Stimulated activated CD8-positive, alpha-beta memory T cell treated with anti-CD3 and anti-CD28 coated beads, Interleukin-7, amount 100 ng/mL, for 48 hours (primary cell): ENCODE data around the gene SEC23A.
A peak's percentile ranks its signal among the peaks of the same experiment; 100 is the strongest.
"Not testable (repeated sequence)": the region's sequence is repeated elsewhere in the genome, so short reads cannot be mapped to it uniquely, and the experiment has no call there.

Experiments used
- DNase-seq, 2 donors: peaks; one replicate each; pipeline ENCODE4 v3.0.0-alpha.2; 2020; ENCODE audit warnings: low read depth in 1 of 2; ENCODE audit errors: extremely low read depth in 1 of 2

The SEC23A gene

GRCh38 chr14:39102969-39103957, at the start of gene SEC23A:
Gene SEC23A (minus strand): TSS chr14:39103235. CDS start chr14:39096118, 7,117 bp downstream.
- DNase-seq, result peak; percentile 74 to 83

DNA sequence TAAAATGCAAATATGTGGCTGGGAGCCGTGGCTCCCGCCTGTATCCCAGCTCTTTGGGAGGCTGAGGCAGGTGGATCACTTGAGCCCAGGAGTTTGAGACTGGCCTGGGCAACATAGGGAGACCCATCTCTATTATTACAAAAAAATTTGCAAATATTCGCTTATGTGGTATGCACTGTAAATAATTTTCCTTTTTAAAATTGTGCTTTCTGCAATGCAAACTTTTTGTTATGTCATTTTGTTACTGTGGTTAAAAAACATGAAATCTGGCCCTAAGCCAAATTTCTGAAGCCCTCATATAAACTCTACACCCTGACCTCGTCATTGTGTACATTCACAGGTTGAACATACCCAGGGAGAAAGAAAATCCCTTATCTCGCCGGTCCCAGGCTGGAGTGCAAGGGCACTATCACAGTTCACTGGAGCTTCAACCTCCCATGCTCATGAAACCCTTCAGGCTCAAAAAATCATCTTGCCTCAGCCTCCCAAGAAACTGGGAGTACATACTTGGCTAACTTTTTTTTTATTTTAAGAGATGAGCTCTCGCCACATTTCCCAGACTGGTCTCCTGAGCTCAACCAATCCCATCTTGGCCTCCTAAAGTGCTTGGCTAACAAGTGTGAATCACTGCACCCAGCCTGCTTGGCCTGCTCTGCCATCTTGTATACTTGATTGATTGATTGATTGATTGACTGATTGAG, 42.4 kb upstream of the SEC23A start:
- no peak for DNase-seq

- not testable (repeated sequence) for DNase-seq
Observed at GRCh38 chr14:39143226-39143625, 40.2 kb upstream of the SEC23A start.

GRCh38 chr14:39141623-39142022, 38.6 kb upstream of the SEC23A start:
- not testable (repeated sequence) for DNase-seq

DNA sequence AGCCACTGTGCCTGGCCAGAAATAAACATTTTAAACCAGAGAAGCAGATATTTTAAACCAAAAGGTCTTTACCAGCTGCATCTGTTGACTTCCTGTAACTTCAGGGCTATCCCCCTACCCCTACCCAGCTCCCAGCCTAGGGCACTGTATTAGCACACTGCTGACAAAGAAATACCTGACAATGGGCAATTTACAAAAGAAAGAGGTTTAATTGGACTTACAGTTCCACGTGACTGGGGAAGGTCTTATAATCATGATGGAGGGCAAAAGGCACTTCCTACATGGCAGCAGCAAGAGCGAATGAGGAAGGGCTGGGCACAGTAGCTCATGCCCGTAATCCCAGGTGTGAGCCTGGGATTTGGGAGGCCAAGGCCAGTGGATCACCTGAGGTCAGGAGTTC, 37.1 kb upstream of the SEC23A start:
- DNase-seq, result no peak

DNA sequence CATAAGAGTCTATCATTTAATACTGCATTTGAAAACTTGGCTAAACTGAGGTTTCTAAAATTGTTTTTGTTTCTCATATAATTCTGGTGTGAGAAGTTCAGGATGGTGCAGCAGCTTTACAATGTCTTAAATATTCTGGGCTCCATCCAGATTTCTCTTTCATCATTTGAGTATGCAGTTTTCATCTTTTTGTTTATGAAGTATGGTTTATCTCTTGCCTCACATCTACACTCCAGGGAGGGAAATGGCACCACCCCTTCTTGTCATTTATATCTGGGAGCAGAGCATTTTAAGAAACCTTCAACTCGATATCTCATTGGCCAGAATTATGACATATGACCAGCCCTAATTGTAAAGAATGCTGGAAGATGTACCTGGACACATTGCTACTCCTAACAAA, 35.4 kb upstream of the SEC23A start:
- DNase-seq, result no peak

DNA sequence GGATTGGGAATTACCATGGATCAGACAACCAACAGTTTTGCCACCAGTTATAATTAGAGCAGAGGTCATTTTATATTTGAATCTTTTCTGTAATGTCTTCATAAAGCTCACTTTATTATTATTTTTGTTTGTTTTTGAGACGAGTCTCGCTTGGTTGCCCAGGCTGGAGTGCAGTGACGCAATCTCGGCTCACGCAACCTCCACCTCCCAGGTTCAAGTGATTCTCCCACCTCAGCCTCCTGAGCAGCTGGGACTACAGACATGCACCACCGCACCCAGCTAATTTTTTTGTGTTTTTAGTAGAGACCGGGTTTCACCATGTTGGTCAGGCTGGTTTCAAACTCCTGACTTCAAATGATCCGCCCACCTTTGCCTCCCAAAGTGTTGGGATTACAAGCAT, 34.8 kb upstream of the SEC23A start:
- not testable (repeated sequence) for DNase-seq

GRCh38 chr14:39122330-39123138, 19.5 kb upstream of the SEC23A start:
- DNase-seq, result no peak

GRCh38 chr14:39114073-39114838, 11.2 kb upstream of the SEC23A start, which contains the start of gene GEMIN2:
Gene GEMIN2 (plus strand): TSS chr14:39114323. CDS start chr14:39114339, 16 bp downstream.
- peak; percentile 85 to 91 for DNase-seq

- DNase-seq, result no peak
Observed at GRCh38 chr14:39113685-39114072, 10.6 kb upstream of the SEC23A start.

DNA sequence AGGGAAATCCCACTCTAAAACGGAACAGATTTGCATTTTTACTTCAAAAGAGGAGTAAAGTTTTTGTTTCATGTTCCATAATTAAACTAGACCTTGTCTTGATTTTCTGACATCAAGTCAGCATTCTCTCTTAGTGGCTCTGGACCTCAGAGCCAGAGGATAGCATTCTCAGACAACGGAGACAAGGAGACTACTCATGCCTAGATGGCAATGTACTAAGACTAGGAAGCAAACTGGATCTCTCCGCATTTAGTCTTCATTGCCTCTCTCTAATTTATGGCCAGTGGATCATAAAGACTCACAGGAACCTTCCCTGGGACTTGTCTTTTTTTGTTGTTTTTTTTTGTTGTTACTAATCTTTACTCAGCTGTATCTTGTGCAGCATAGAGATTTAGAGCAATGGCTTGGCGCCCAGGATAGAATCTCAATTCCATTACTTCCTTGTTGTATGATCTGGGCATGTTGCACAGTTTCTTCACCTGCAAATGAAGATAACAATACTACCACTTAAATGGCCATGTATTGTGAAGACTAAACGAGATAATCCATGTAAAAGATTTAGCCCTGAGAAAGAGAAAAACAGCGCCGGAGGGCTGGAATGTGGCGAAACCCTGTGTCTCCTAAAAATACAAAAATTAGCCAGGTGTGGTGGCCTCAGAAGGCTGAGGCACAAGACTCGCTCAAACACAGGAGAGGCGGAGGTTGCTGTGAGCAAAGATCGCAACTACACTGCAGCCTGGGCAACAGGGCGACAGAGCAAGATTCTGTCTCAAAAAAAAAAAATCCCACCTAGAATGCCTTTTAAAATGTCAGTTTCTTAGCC, 7.1 kb upstream of the SEC23A start:
- DNase-seq, result no peak

- DNase-seq, result no peak
Observed at GRCh38 chr14:39108791-39109190, 5.8 kb upstream of the SEC23A start.

DNA sequence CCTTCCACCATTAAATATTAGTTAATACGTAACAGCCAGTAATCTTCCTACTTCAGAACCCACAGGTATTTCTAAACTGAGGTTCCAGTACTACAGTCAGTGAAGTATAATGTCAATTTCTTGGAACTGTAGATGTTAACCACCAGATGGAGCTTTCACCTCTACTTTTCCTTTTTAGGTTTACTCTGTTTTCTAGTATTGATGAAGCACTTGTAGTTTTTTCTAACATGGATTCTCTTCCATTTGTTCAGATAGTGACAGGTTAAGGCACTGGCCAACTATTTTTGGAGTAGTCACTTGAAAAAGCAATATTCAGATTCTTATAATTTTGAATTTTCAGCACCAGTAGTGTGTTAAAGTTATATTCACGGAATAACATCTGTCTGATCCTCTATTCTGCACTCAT, 4.6 kb upstream of the SEC23A start:
- no peak for DNase-seq

DNA sequence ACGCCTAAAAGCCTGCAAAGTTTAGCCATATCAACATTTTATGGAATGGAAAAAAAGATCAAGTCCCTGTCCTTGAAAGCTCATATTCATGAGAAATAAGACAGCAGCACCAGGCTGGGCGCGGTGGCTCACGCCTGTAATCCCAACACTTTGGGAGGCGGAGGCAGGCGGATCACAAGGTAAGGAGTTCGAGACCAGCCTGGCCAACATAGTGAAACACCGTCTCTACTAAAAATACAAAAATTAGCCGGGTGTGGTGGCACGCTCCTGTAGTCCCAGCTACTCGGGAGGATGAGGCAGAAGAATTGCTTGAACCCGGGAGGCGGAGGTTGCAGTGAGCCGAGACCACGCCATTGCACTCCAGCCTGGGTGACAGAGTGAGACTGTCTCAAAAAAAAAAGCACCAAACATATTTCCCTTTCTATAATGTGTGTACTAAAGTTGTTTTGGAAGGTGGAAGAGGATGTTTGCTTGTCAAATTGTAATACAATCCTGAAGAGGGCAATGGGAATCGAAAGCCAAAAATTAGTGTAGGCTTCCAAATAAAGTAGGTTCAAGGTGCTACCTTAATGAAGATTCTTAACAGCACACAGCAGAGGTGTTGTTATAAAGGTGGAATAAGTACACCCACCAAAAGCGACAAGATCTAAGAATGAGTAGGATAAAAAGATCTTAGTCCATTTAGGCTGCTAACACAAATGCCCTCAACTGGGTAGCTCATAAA, 1.2 kb upstream of the SEC23A start:
- DNase-seq, result not testable (repeated sequence)

GRCh38 chr14:39102265-39102968, 618 bp downstream of the SEC23A start:
- DNase-seq, result no peak

DNA sequence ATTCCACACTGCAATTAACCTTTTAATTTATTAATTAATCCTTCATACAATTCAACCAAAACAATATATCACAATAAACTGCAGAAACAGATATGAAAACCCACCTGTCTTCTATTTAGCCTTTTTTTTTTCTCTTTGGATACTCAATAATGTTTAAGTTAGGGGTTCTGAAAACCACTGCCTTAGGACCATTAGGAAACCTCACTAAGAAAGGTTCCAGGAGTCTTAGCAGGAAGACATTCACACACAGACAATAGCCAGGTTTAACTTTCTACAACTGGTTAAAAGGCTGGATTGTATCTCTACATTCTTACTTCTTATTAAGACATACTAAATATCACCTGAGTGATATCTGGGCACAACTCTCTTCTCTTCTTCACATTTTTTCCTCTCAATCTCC, 3.3 kb downstream of the SEC23A start:
- DNase-seq, result no peak

DNA sequence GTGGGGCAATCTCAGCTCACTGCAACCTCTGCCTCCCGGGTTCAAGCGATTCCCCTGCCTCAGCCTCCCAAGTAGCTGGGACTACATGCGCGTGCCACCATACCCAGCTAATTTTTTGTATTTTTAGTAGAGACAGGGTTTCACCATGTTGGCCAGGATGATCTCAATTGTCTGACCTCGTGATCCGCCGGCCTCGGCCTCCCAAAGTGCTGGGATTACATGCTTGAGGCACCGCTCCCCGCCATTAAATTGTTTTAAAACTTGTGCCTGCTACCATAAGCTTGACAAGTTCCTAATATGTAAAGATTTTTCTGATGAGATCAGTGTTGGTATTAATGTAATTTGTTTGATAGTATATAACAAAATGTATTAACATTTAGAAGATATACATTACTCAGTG, 3.8 kb downstream of the SEC23A start:
- DNase-seq, result not testable (repeated sequence)

- DNase-seq, result no peak
Observed at GRCh38 chr14:39097159-39097558, 5.9 kb downstream of the SEC23A start.
